Left hindlimb (tissue), 1 donor: ENCODE measurements around the gene BAZ2B.
"Not testable (repeated sequence)": the region's sequence is repeated elsewhere in the genome, so short reads cannot be mapped to it uniquely, and the experiment has no call there.

Experiments
- DNase-seq: peaks from one replicate; pipeline ENCODE4 v3.0.0-alpha.2; 2018

Gene BAZ2B

DNA sequence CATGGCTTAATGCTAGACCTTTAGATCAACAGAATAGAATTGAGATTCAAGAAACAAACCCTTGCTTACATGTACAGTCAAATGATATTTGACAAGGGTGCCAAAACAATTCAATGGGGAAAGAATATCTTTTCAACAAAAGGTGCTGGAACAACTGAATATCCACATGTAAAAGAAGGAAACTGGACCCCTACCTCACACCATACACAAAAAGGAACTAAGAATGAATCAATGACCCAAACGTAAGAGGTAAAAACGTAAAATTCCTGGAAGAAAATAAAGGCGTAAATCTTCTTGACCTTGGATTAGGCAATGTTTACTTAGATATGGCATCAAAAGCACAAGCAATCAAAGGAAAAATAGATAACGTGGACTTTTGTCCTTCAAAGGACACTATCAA, 43.1 kb downstream of the BAZ2B start:
- no peak for DNase-seq

DNA sequence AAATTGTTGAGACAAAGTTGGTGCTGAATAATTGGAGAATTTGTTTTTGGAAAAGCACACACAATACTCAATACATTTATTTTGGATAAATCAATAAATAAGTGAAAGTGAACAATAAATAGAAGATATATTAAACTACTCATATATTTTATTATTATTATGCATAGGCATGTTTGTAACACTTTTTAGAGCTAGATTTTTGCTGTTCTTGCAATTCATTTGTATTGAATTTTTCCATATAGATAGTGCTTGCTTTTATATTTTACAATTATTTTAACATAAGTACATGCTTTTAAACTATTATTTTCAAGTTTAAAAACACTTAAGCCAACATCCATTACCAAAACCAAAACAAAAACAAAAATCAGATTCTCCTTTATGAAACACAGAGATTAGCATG, 43.9 kb downstream of the BAZ2B start:
- DNase-seq = no peak

DNA sequence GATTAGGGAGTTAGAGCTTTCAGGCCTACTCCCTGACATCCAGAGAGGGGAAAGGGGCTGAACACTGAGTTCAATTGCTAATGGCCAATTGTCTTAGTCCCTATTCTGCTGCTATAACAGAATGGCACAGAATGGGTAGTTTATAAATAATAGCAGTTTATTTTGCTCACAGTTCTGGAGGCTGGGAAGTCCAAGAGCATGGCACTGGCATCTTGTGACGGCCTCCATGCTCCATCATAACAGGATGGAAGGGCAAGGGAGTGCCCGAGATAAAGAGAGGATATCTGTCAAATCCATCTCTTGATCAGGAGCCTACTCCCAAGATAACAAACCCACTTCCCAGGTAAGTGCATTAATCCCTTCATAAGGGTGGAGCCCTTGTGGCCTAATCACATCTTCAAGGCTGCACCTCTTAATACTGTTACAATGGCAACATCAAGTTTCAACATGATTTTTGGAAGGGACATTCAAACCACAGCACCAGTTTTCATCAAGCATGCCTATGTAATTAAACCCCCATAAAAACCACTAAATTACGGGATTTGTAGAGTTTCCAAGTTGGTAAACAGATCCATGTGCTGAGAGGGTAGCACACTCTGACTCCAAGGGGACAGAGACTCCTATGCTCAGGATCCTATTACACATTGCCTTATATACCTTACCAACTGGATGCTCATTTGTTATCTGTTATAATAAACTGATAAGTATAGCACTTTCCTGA, 44.6 kb downstream of the BAZ2B start:
- DNase-seq = no peak

DNA sequence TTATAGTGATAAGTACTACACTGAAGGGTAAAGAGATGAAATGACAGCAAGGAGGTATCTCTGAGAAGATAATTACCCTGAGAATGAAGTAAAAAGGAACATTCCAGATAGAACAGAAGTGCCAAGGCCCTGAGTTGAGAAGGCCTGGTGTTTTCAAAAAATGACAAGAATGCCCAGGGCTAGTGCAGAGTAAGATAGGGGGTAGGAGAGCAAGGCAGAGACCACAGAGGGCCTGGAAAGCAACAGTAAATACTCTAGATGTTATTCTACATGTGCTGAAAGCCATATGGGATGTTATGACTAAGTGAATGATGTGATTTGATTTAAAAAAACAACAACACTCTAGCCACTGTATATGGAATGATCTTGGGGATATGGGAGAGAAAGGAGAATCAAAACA, 52.3 kb downstream of the BAZ2B start:
- DNase-seq = no peak

DNA sequence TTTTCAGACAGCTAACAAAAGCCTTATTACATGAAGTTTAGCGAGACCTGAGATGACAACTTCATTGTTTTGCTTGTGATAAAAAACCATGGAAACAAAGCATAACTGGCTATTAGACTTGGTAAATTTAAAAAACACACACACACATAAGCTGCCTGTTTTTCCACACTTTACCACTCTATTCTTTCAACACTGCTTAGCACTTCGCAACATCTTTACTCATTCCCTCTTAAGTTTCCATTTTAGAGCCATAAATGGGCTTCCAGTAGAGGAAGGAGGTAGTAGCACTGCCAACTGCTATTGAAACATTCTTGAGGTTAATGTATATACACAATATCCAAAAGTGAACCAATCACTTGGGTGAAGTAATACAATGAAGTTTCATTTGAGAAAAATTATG, 54.1 kb downstream of the BAZ2B start:
- DNase-seq = no peak

DNA sequence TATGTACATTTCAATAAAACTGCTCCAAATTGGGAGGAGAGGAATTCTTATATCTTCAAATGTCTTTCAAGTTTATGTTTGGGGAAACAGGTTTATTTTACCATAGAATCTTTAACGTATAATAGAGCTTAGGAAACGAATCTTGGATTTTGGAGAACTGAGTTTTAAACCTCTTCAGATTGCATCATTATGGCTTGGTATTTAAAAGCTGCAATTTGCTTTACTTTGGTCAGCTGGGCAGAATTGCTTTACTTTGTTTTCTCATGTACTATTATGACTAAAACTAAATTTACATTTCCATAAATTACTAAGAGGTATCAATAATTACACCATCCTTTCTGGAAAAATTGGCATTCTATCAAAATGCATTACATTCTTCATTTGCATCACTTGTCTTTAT, 54.6 kb downstream of the BAZ2B start:
- no peak for DNase-seq

DNA sequence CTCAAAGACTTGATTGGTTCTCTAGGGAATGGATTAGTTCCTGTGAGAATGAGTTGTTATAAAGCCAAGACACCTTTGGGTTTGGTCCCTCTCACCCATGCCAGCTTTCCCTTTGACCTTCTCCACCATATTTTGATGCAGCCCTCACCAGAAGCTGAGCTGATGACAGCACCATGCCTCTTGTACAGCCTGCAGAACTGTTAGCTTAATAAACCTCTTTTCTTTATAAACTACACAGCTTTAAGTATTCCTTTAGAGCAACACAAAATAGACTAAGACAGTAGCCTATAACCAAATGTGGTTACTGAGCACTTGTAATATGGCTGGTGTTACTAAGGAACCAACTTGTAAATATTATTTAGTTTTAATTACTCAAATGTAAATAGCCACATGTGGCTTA, 55.1 kb downstream of the BAZ2B start:
- no peak for DNase-seq

DNA sequence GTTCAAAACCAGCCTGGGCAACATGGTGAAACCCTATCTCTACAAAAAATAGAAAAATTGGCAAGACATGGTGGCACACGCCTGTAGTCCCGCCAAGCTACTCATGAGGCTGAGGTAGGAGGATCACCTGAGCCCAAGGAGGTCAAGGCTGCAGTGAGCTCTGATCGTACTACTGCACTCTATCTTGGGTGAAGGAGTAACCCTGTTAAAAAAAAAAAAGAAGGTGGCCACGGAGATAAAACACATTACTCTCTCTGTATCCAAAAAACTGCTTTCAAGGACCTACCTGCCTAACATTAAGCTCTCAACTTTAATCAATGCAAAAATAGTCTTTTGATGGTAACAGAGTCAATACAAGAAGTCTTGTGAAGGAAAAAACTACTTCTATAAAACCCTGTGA, 57.3 kb downstream of the BAZ2B start:
- DNase-seq = no peak

DNA sequence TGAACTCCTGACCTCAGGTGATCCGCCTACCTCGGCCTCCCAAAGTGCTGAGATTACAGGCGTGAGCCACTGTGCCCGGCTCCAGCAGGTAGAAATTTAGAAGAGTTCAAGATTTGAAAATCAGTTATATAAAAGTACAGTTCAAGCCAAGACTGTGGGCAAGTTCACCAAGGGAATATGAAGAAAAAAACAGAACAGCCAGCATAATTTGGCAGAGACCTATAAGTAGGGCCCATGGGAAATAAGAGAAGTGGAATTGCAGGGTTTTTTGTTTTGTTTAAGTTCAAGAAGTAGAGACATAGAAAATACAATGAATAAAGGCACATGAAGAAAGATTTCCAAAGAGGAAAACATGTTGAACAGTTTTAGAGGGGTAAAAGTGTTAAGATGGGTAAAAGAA, 57.9 kb downstream of the BAZ2B start:
- no peak for DNase-seq

DNA sequence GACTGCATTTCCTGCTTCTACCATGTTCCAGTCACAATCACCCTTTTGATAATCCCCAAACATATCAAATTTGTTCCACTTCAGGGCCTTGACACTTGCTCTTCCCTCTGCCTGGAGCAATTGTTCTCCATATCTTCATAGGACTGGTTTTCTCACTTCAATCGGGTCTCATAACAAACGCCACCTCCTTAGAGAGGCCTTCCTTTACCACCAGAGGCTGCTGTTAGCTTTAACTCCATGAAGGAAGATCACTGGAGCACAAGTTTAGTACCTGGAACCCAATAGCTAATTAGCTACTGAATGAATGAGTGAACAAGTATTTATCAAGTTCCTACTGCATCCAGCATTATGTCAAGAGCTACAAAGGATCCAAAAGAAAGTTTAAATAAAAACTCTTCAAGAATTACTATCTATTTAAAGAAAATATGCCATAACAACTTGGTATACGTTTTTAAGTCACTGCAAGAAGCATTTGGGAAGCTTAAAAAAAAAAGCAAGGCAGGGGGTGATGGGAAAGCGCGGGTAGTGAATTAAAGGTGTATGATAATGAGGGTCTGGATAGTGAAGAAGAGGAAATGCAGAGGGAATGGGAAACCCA, 58.8 kb downstream of the BAZ2B start:
- no peak for DNase-seq

DNA sequence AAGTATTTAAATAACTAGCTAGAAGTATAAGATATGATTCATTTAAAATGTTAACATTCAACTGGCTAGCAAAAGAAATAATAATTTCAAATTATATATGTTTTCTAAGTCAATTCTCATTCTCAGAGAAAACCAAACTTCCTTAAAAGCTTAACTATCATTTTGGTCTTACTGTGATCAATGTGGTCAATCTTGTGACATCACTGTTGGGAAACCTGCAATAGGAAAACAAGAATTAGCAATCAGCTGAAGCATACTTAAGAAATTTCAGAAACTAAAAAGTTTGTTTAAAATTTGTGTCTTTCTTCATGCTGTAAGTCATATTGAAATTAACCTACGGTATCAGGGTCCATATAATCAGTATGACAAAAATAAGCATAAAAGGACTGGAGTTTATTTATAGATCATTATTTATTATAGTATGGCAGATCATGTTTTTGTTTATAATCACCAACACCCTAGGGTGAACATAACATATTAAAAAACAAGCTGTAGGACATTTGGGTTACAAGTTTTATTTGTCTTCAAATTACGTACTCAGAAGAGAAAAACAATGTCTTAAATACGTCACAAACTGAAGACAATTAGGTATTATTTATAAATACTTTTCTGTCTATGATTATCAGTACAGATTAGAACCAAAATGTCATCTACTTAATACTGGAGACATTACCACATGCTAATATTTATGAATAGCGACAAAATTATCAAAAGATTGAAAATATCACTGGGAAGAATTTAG, 60.5 kb downstream of the BAZ2B start:
- no peak for DNase-seq

DNA sequence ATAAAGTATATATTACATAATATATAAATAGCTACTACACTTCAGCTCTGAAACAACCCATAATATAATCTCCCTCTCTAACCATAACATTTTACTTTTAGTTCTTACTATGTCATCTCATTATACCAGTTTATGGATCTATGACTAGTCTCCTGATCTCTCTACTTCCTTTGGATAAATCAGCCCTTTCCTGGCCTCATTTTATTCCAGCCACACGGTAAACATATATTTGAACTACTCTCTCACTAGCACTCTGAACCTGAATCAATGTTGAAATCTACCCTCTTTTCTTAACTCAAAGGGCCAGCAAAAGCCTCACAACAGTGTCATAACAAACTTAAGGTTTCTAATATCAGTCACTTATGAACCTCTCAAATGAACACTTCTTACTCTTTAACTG, 62.6 kb downstream of the BAZ2B start:
- DNase-seq = no peak

DNA sequence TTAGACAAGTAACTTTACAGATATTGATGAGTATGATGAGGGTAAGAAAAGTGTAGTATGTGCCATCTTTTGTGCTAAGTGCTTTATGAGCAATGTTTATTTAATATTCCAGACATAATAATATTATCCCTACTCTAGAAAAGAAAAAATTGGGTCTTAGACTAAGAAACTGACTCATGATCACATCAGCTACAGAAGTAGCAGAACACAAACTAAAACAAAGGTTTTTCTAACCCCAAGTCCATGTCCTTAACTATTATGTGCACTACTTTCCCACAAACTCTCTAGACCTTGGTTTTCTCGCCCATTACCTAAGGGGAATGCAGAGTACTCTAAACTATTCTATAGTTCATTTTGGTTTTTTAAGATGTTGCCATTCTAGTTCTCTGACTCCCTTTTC, 64.5 kb downstream of the BAZ2B start:
- DNase-seq = no peak

DNA sequence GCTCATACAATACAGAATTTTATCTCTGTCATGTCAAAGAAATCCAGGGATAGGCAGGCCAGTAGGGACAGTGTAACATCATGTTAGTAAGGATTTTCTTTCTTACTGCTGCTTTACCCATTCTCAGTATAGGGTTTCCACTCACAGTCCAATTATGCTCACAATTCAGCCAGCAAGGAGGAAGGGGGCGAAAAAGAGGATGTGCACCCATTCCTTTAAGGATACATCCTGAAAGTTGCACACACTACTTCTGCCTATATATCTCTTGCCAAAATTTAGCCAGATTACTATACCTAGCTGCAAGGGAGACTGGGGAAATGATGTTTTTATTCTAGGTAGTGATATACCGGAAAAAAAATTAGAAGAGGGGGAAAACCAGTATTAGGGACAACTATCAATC, 66.1 kb downstream of the BAZ2B start:
- no peak for DNase-seq

DNA sequence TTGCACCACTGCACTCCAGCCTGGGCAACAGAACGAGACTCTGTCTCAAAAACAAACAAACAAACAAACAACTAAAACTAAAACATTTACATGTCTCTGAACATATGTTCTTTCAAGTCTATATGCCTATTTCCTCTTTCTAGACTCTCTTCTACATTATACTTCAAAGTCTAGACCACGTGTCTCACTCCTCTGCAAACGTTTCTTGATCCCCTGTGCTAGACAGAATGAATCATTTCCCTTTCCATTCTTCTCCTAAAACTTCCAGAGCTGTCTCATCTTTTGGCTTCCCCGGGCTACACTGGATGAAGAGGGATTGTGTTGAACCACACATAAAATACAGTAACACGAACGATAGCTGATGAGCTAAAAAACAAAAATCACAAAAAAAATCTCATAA, 67.1 kb downstream of the BAZ2B start:
- DNase-seq = no peak

DNA sequence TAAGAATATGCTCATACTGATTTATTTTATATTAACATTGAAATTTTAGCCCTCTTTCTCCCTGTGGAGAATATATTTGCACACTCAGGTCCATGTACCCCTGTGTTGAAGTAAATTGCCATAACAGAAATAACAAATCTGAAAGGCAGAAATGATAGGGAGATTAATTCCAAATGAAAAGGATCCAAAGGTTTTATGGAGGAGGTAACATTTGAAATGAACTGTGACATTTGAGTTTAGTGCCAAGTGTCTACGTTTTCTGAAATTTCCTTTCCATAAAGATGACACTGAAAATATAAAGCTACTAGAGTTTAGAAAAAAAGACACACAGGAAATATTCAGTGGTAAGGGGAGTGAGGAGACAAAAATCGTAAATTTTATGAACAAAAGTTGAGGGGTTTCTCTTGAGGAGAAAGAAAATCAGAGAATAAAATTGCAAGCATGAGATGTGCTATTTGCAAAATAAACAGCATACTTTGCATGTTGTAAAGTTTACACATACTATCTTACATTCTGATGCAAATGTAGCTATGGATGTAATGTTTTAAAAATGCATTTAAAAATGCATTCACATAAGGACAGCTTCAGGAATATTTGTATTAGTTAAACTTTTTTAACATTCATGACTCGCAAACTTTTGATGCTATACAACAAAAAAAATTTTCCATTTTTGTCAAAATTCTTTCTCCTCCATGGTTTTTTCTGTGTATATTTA, 69.5 kb downstream of the BAZ2B start:
- DNase-seq = no peak

DNA sequence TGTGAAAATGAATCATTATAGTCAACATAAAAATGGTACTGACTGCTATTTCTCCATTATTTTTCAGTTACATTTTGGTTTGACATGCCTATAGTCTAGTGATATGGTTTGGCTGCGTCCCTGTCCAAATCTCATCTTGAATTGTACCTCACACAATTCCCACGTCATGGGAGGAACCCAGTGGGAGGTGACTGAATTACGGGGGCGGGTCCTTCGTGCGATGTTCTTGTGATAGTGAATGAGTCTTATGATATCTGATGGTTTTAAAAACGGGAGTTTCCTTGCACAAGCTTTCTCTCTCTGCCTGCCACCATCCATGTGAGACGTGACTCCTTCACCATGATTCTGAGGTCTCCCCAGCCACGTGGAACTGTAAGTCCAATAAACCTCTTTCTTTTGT, 70.3 kb downstream of the BAZ2B start:
- DNase-seq = no peak

DNA sequence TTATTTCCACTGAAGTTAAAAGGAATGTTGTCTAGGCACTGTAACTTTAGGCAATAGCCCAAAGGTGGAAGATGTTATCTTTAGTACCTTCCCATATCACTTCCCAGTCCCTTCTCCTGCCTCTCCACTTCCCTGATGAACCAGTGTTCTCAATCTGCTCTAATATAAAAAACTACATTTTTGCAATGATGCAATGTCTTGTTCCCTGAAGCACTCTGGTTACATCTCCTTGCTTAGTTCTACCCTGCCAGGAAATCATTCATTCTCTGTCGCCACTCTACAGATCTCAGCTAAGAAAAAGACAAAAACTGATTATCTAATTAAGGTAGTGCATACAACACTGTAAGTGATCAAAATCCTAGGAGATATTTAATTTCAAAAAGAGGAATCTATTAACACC, 71.3 kb downstream of the BAZ2B start:
- DNase-seq = no peak

DNA sequence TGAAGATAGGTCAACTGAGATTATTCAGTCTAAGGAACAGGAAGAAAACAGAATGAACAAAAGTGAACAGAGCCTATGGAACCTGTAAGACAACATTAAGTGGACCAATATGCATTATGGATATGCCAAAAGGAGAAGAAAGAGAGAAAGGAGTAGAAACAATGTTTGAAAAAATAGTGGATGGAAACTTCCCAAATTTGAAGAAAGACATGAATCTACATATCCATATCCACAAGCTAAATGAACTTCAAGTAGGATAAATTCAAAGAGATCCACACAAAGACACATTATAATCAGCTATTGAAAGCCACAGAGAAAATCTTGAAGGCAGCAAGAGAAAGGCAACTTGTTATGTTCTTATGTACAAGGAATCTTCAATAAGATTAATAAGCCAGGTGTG, 74.2 kb downstream of the BAZ2B start:
- no peak for DNase-seq

DNA sequence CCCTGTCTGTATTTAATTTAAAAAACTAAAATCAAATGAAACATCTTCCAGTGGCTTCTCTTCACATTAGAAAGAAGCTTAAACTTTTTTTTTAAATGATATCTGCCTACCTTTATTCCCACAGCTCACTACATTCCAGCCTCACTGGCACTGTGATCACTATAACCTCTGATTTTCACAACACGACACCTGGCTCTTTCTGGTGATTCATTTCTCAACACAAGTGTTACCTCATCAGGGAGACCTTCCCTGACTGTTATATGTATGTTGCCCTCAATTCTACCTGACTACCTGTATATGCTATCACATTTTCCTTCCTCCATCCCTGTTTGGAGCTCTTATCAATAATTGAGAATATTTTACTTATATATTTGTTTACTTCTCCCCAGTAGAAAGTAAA, 76.6 kb downstream of the BAZ2B start:
- DNase-seq = no peak

DNA sequence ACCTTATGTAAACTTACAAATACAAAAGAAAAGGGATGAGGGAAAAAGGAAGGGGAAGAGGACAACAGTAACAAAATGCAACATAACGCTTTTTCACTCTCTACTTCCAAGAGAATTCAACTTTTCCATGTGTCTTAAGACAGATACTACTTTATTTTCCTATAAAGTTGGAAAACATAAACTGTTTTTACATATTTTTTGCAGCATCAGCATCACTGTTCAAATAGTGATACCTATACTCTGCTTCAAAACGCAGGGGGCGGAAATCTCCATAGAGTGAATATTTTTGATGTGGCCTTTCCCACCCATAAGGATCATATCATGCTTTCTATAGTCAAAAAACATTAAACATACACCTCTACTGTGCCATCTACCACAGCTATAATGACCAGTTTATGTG, 77.5 kb downstream of the BAZ2B start:
- no peak for DNase-seq

DNA sequence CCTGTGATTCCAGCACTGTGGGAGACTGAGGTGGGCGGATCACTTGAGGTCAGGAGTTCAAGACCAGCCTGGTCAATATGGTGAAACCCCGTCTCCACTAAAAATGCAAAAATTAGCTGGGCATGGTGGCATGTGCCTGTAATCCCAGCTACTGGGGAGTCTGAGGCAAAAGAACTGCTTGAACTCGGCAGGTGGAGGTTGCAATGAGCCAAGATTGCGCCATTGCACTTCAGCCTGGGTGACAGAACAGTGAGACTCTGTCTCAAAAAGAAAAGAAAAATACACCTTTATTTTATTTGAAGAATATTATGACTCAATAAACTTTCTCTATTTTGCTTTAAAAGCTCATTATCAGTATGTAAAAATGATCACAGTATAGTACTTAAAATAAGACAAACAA, 81.1 kb downstream of the BAZ2B start:
- not testable (repeated sequence) for DNase-seq

DNA sequence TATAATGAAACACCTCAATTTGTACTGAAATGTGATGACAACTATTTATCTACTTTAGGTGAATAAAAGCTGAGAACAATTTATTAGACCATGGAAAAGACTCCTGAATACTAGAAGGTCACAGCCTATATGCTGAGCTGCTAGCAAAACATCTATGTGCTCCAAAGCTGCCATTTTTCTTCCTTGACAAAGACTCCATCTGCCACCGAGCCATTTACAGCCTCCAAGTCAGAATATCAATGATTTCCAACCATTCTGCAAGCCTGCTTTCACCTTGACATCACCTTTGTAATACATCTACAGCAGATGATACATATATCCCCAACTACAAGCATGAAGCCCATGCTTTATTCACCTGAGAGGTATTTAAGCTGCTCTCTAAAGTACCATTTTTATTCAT, 84.9 kb downstream of the BAZ2B start:
- DNase-seq = no peak

DNA sequence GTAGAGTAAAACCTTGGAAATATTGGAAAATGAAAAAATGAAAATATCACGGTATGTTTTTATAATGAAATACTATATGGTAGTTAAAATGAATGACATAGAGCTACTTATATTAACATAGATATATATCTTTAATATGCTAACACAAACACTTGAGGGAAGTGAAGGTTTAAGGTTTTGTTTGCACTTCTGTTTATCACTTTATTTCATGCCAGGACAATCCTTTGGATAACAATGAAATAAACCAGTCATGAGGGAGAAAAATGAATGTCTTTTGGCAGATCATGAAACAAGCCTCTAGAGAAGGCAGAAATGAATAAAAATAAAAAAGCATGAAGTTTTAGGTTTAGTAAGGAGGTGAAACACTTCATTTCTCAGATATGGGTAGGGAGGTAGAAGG, 89.9 kb downstream of the BAZ2B start:
- DNase-seq = no peak
